Natural killer cell (primary cell): Measurements from ENCODE around the gene PLCD3. TPM values are rescaled to one million over a fixed set of nuclear protein-coding genes. Genes with fewer than 3 reads are reported as not detected.

Experiments used
- ATAC-seq, 3 donors: fragments of 150-1000 bp in 2 of 3; fragments of 200-7000 bp in 1 of 3; cut with Tn5 transposase; 1 replicate in 1 of 3; 2 replicates in 2 of 3; pipeline ENCODE4 v1.10.0; 2021; ENCODE audit warnings: mild to moderate bottlenecking in 2 of 3, moderate library complexity in 2 of 3
- DNase-seq, 2 donors: peaks; one replicate each; pipeline versions ENCODE4 v3.0.0 to v3.0.0-alpha.2; 2013 to 2021; ENCODE audit warnings: mixed read lengths in 1 of 2
- H3K27ac ChIP-seq: one replicate; pipeline ENCODE4 v1.5.1; 2013; ENCODE audit warnings: mild to moderate bottlenecking, low read length
- H3K27me3 ChIP-seq: one replicate; pipeline ENCODE4 v1.6.1; 2013; ENCODE audit warnings: low read length; ENCODE audit not compliant: control insufficient read depth, insufficient read depth
- H3K36me3 ChIP-seq: one replicate; pipeline ENCODE4 v1.6.1; 2013; ENCODE audit warnings: low read length; ENCODE audit not compliant: control insufficient read depth, insufficient read depth
- H3K4me1 ChIP-seq: one replicate; pipeline ENCODE4 v1.6.1; 2013; ENCODE audit warnings: low read length; ENCODE audit not compliant: control insufficient read depth, insufficient read depth
- H3K4me3 ChIP-seq: one replicate; pipeline ENCODE4 v1.5.1; 2013; ENCODE audit warnings: low read length
- H3K9me3 ChIP-seq: one replicate; pipeline ENCODE4 v1.6.1; 2013; ENCODE audit warnings: low read length; ENCODE audit not compliant: control insufficient read depth, insufficient read depth
- H3K27ac Mint-ChIP-seq, 2 donors: one replicate each; pipeline ENCODE4 v1.8.0; 2022; ENCODE audit warnings: mild to moderate bottlenecking in 2 of 2, mixed read lengths in 2 of 2, moderate library complexity in 1 of 2
- H3K27me3 Mint-ChIP-seq, 2 donors: one replicate each; pipeline ENCODE4 v1.8.0; 2022; ENCODE audit warnings: low read depth in 2 of 2, mixed read lengths in 2 of 2
- H3K36me3 Mint-ChIP-seq: one replicate; pipeline ENCODE4 v1.8.0; 2022; ENCODE audit warnings: mixed read lengths
- H3K4me1 Mint-ChIP-seq, 2 donors: one replicate each; pipeline ENCODE4 v1.8.0; 2022; ENCODE audit warnings: mixed read lengths in 2 of 2
- H3K4me3 Mint-ChIP-seq: one replicate; pipeline ENCODE4 v1.8.0; 2022; ENCODE audit warnings: mild to moderate bottlenecking, moderate library complexity, mixed read lengths
- H3K9me3 Mint-ChIP-seq, 2 donors: one replicate each; pipeline ENCODE4 v1.8.0; 2022; ENCODE audit warnings: mixed read lengths in 2 of 2
- WGBS: methylation state at CpG from one replicate; pipeline ENCODE4 v1.1.7; 2013; ENCODE audit warnings: missing lambda C conversion rate; ENCODE audit not compliant: insufficient coverage; 5-methylcytosine and 5-hydroxymethylcytosine counted together
- intact Hi-C: fragments of 100-400 bp; cut with micrococcal nuclease; formaldehyde crosslinking; loops from one replicate; pipeline ENCODE4 v1.14.2; 2022
- total RNA-seq, 4 donors: library from RNA; stranded (reverse); fragments of 120-200 nt in 1 of 4; gene quantifications; one replicate each; pipeline versions ENCODE4 v1.2.3 to v1.2.4, GENCODE V29; 2013 to 2022
- TF ChIP-seq, protein P1 (sequence below): fragments of 200-600 bp; IDR thresholded peaks from one replicate; pipeline ENCODE4 v1.8.0; 2022; ENCODE audit warnings: antibody characterized with exemption

Gene PLCD3
- total RNA-seq, 3 donors from 2014 or later (not counting 1 experiment from before 2014, with no cell fraction given), result 2.5 to 2.9 (median 2.5) TPM

DNA sequence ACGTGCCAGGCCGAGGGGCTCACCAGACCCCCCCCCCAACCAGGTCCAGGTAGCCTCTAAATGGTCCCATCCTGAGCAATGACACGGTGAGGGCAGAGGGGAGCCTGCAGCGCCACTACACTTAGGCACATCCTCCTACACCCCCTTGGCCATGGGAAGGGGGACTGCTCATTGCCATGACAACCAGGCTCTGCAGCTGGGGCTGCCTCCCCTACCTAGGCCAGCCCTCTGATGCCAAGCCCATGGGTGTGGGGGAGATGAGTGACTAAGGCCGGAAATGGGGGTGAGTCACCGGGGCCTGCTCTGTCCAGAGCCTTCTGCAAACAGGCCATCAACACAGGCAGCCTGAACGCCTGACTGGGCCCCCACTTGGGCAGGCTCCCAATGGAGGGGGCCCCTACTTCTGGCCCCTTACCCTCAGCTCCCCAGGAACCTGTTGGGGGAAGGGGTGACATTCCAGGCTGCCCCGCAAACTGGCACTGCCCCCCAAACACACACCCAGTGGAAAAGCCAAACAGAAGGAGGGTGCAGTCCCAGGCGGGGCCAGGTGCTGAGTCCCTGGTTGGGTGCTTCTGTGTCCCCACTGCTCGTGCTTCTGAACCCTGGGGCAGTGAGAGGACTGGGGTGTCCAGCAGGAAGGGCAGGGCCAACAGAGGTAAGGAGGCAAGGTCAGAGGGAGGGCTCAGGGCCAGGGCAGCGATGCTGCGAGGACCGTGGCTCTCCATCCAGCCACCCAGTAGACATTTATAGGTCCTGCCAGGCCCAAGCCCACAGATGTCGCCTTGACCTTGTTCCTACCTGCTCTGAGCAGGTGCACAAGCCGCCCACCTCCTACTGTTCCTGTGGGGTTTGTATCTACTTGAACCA lies 8.2 kb downstream of the PLCD3 start:
- Histone ChIP-seq H3K36me3 (no peaks in the 10 kb centered on the region), H3K4me1 (peaks cover 8% of the 10 kb centered on the region), H3K9me3 (no peaks in the 10 kb centered on the region), H3K4me3 (no peak overlapping the region), H3K27me3 (peaks cover 2% of the 10 kb centered on the region), H3K27ac (no peak overlapping the region)
- Mint-ChIP-seq H3K9me3 (no peaks in the 10 kb centered on the region), H3K36me3 (no peaks in the 10 kb centered on the region), H3K4me3 (no peak overlapping the region), H3K27me3 (peaks cover 0 to 3% of the 10 kb centered on the region in 2 donors), H3K27ac (peak overlapping the region in 1 of 2 donors; percentile 58), H3K4me1 (no peaks in the 10 kb centered on the region)
- DNase-seq, result no peak
- TF ChIP-seq, protein P1, sequence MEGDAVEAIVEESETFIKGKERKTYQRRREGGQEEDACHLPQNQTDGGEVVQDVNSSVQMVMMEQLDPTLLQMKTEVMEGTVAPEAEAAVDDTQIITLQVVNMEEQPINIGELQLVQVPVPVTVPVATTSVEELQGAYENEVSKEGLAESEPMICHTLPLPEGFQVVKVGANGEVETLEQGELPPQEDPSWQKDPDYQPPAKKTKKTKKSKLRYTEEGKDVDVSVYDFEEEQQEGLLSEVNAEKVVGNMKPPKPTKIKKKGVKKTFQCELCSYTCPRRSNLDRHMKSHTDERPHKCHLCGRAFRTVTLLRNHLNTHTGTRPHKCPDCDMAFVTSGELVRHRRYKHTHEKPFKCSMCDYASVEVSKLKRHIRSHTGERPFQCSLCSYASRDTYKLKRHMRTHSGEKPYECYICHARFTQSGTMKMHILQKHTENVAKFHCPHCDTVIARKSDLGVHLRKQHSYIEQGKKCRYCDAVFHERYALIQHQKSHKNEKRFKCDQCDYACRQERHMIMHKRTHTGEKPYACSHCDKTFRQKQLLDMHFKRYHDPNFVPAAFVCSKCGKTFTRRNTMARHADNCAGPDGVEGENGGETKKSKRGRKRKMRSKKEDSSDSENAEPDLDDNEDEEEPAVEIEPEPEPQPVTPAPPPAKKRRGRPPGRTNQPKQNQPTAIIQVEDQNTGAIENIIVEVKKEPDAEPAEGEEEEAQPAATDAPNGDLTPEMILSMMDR, result no peak
- peak; percentile 60 to 90 (median 68) for ATAC-seq
- intact Hi-C loops, result no loop called here
- 74% methylated on average over 14 of the region's 15 CpGs for WGBS

GRCh38 chr17:45123076-45123770 lies 9.1 kb downstream of the PLCD3 start:
- H3K36me3 Mint-ChIP-seq, result no peaks in the 10 kb centered on the region
- TF ChIP-seq, protein P1, result no peak
- Histone ChIP-seq H3K9me3 (no peaks in the 10 kb centered on the region), H3K27me3 (peaks cover 2% of the 10 kb centered on the region), H3K27ac (no peak overlapping the region), H3K4me1 (peaks cover 8% of the 10 kb centered on the region), H3K4me3 (no peak overlapping the region), H3K36me3 (no peaks in the 10 kb centered on the region)
- ATAC-seq (no peak), DNase-seq (no peak)
- H3K4me1 Mint-ChIP-seq, result no peaks in the 10 kb centered on the region
- no peak overlapping the region for H3K4me3 Mint-ChIP-seq
- H3K27me3 Mint-ChIP-seq, result peaks cover 0 to 3% of the 10 kb centered on the region in 2 donors
- intact Hi-C loops, result no loop called here
- no peak overlapping the region for H3K27ac Mint-ChIP-seq
- 92% methylated on average over 6 of the region's 6 CpGs for WGBS
- no peaks in the 10 kb centered on the region for H3K9me3 Mint-ChIP-seq

DNA sequence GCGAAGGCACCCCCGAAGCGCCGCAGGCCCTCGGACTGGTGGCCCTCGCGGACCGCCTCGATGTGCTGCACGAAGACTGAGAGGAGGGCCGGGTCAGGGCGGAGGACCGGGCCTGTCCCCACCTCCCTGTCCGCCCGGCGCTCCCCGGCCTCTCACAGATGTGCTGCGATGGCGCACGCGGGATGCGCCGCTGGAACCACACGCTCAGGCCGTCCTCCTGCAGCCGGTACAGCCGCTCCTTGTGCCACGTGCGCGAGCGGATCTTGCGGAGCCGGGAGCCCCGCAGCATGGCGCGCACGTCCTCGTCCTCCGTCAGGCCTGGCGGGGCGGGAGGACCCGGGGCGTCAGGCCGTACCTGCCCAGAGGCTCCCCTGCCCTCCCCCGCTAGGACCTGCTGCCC lies 11.3 kb downstream of the PLCD3 start:
- TF ChIP-seq, protein P1, result no peak
- Mint-ChIP-seq H3K36me3 (no peaks in the 10 kb centered on the region), H3K4me1 (no peaks in the 10 kb centered on the region), H3K9me3 (no peaks in the 10 kb centered on the region), H3K4me3 (no peak overlapping the region), H3K27me3 (peaks cover 0 to 3% of the 10 kb centered on the region in 2 donors), H3K27ac (no peak overlapping the region)
- no peak overlapping the region for H3K27ac ChIP-seq
- H3K9me3 ChIP-seq, result no peaks in the 10 kb centered on the region
- no peak overlapping the region for H3K4me3 ChIP-seq
- no peak for ATAC-seq
- peaks cover 8% of the 10 kb centered on the region for H3K4me1 ChIP-seq
- DNase-seq, result no peak
- intact Hi-C loops, result no loop called here
- peaks cover 2% of the 10 kb centered on the region for H3K27me3 ChIP-seq
- H3K36me3 ChIP-seq, result no peaks in the 10 kb centered on the region
- WGBS, result 24% methylated on average over 45 of the region's 45 CpGs
